ELF-1 (cell line): ENCODE measurements around the gene RAB2B.

ENCODE experiments used
- DNase-seq: peaks from one replicate; pipeline ENCODE4 v3.0.0-alpha.2; 2016; ENCODE audit warnings: low read depth, low spot score

The RAB2B gene

GRCh38 chr14:21476925-21477681, at the start of gene RAB2B, which contains the start of gene TOX4:
TSS of gene RAB2B (minus strand) at chr14:21476959. CDS start at chr14:21476872, 87 bp downstream.
TSS of gene TOX4 (plus strand) at chr14:21477195. CDS start at chr14:21477279, 84 bp downstream.
- peak; percentile 99 for DNase-seq

GRCh38 chr14:21525962-21526671, 49.4 kb upstream of the RAB2B start, which contains the start of gene SALL2:
TSS of gene SALL2 (minus strand) at chr14:21526346. CDS start at chr14:21526127, 219 bp downstream.
- DNase-seq, result peak; percentile 90

- no peak for DNase-seq
Observed at GRCh38 chr14:21525571-21525961, 48.8 kb upstream of the RAB2B start.

GRCh38 chr14:21524575-21525490, 48.1 kb upstream of the RAB2B start:
- DNase-seq, result no peak

- no peak for DNase-seq
Observed at GRCh38 chr14:21523203-21523602, 46.4 kb upstream of the RAB2B start.

- DNase-seq, result no peak
Observed at GRCh38 chr14:21521501-21521900, 44.7 kb upstream of the RAB2B start.

- no peak for DNase-seq
Observed at GRCh38 chr14:21520767-21521166, 44.0 kb upstream of the RAB2B start.

GRCh38 chr14:21518725-21519124, 42.0 kb upstream of the RAB2B start:
- no peak for DNase-seq

- no peak for DNase-seq
Observed at GRCh38 chr14:21514341-21514740, 37.6 kb upstream of the RAB2B start.

GRCh38 chr14:21510735-21511657, 34.2 kb upstream of the RAB2B start, which contains the start of gene METTL3:
TSS of gene METTL3 (minus strand) at chr14:21511340. CDS start at chr14:21511223, 117 bp downstream.
- DNase-seq, result peak; percentile 98

- DNase-seq, result no peak
Observed at GRCh38 chr14:21509432-21510143, 32.8 kb upstream of the RAB2B start.

- DNase-seq, result no peak
Observed at GRCh38 chr14:21506557-21506956, 29.8 kb upstream of the RAB2B start.

- no peak for DNase-seq
Observed at GRCh38 chr14:21505012-21505553, 28.3 kb upstream of the RAB2B start.

- no peak for DNase-seq
Observed at GRCh38 chr14:21503376-21503775, 26.6 kb upstream of the RAB2B start.

- DNase-seq, result no peak
Observed at GRCh38 chr14:21501568-21501967, 24.8 kb upstream of the RAB2B start.

- no peak for DNase-seq
Observed at GRCh38 chr14:21498540-21499526, 22.1 kb upstream of the RAB2B start.

GRCh38 chr14:21496453-21496852, 19.7 kb upstream of the RAB2B start:
- DNase-seq, result no peak
